Stimulated activated CD8-positive, alpha-beta memory T cell treated with anti-CD3 and anti-CD28 coated beads, Interleukin-4, amount 100 ng/mL, for 48 hours (primary cell): Measurements from ENCODE around the gene TBL1XR1.

Experiments
- DNase-seq: peaks from one replicate; pipeline ENCODE4 v3.0.0-alpha.2; 2020

The TBL1XR1 gene

DNA sequence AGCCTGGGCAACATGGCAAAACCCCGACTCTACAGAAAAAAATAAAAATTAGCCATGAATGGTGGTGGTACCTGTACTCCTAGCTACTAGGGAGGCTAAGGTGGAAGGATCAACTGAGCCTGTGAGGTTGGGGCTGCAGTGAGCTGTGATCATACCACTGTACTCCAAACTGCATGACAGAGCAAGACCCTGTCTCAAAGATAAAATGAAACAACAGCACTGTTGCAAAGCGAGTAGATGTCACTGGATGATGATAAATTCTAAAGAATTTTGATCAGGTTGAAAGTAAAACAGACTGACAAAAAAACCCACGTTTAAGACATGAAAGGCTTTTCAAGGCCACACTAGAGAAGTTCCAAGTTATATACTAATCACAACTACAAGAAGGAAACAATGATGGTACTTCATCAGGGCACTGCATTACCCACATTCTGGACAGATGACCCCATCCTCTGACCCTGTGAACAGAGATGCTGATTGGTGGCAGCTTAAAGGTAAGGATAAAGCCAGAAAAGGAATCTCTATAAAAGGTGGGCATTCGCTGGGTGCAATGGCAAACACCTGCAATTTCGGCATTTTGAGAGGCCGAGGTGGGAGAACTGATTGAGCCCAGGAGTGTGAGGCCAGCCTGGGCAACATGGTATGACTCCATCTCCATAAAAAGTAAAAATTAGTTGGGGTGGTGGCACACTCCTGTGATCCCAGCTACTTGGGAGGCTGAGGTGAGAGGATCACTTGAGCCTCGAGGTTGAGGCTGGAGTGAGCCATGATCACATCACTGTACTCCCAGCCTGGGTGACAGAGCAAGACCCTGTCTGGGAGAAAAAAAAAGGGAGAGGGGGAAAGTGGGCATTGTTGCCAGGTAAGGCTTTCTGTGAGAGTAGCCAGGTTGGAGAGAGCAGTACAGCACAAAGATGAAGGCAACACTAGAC lies 59.2 kb downstream of the TBL1XR1 start:
- DNase-seq: no peak

- no peak for DNase-seq
These were observed 60.5 kb downstream of the TBL1XR1 start for GRCh38 chr3:177136741-177137140.

DNA sequence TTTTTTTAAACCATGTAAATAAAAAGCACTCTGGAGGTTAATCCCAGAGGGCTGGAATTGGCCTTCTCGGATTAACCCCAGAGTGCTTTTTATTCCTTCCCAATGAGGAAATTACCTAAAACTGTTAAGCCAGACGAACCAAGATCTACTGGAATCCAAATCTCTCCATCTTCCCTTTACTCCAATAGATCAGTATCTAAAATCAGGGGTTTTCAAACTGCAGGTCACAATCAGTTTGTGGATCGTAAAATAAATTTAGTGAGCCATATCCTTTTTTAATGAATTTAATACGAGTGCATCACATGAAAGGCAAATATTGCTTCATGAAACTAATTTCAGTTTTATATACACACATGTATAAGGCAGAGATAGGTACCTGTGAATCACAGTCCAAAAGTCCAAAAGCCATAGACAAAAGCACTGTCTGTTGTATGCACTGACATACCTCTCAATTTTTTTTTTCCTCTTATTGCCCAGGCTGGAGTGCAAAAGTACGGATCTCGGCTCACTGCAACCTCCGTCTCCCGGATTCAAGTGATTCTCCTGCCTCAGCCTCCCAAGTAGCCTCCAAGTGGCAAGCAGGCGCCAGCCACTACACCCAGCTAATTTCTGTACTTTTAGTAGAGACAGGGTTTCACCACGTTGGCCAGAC lies 61.3 kb downstream of the TBL1XR1 start:
- DNase-seq: no peak

DNA sequence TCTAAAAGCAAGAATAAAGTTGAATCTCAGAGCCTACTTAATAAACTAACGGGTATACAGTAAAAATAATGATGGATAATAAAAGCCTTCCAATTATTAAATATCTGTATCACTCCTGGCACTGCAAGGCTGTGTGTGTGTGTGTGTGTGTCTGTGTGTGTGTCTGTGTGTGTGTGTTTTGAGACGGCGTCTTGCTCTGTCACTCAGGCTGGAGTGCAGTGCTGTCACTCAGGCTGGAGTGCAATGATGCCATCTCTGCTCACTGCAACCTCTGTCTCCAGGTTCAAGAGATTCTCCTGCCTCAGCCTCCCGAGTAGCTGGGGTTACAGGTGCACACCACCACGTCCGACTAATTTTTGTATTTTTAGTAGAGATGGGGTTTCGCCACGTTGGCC lies 62.5 kb downstream of the TBL1XR1 start:
- DNase-seq: no peak

DNA sequence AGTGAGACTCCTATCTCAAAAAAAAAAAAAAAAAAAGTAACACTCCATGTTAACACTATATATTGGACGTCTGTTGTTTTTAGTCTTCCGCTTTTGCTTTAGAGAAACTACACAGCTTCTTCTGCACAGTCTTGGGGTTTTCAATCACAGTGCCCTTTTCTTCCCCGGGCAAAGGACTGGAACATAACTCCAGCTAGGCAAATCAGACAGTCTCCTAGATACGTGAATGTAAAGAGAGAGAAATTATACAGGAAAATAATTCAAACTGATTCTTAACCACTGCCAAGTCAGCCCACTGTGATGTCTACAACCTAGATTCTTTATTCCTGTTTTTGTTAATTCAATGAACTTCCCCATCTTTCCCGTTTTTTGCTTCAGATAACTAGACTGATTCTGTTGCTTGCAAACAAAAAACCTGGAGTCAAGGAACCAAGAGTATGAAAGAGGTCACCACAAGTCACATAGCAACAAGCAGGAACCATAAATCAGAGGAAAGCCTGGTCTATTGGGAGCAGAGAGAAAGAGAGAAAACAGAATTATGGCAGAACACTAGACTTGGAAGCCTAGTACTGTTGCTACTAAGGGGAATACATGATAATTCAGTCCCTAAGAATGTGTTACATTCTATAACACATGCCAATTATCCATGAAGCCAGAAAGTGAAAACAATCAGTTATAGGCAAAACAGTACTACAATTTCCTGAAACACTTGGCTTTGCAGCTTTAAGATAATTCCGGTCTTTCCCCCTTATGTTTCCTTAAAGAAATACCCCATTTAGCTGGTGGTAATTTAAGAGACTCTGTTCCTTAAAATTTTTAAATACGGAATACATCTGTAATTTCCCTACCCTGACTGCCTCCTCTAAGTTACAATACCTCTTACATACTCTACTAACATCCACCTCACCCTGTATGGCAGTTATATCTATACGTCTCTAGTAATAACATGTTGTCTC lies 63.1 kb downstream of the TBL1XR1 start:
- no peak for DNase-seq

DNA sequence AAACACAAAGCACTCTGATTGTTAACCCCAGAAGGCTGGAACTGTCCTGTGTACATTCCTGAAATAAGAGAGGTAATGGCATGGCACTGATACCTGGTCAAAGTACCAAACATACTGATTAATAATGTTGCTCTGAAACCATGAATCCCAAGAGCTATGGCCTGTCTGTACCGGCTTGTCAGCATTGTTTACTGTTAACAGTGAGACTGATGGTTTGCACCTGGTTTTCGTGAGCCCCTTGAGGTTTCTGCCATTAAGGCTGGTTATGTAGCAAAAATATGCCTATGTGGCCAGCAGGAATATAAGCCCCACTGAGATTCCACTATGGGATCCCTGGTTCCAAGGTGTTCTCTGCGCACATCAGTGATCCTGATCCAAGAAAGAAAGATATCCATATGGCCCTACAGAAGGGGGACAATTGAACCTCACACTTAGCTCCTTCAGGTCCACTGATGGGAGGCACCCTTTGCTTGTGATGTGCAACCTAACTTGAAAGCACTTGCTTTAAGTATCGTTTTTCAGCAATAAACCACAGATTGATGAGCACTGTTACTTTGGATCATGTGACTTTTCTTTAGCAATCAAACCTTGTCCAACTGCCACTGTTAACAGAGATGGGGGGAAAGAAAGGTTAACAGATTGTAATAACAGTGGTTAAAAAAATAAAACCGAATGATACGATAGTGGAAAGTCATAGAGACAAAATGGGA lies 65.2 kb downstream of the TBL1XR1 start:
- DNase-seq: no peak

GRCh38 chr3:177127008-177127407 lies 70.3 kb downstream of the TBL1XR1 start:
- no peak for DNase-seq

DNA sequence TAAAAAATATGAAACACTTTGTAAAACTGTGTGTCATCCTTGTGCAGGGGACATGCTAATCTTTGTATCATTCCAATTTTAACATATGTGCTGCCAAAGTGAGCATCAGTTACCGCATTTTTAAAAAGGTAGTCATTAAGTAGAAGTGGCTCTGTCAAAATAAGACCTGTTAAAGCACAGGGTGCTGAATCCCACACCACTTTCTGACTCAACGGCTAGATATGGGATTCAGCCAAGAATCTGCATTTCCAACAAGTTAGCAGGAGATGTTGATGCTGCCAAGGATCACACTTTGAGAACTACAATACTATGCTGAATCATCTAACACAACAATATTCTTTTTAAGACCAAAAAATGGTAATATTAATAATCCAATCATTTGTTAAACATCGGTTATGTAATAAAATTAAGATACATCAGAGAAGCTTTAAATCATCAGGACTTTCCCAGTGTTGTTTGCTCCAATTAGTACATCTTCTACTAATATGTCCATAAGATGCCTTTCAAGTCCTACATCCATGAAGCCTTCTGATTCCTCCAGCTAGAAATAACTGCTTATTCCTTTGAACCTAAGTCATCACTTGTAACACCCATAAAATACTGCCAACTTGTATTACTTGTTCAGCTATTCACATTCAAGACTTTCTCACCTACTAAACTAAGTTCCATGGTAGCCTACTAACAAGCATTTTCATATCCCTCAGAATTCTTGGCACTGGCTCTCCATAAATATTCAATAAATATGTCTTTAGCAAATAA lies 71.1 kb downstream of the TBL1XR1 start:
- no peak for DNase-seq

DNA sequence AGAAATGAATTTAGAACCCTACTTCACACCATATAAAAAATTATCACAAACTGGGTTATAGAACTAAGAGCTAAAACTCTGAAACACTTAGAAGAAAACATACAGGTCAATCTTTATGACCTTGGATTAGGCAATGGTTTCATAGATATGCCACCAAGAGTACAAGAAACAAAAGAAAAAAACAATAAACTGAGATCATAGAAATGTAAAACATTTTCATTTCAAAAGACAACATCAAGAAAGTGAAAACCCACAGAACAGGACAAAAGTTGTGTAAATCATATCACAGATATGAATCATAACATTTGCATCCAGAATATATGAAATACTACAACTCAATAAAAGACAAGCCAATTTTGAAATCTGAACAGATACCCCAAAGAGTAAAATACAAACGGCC lies 72.4 kb downstream of the TBL1XR1 start:
- no peak for DNase-seq

- no peak for DNase-seq
These were observed 73.5 kb downstream of the TBL1XR1 start for GRCh38 chr3:177123822-177124221.

GRCh38 chr3:177122183-177122856 lies 75.0 kb downstream of the TBL1XR1 start:
- no peak for DNase-seq

DNA sequence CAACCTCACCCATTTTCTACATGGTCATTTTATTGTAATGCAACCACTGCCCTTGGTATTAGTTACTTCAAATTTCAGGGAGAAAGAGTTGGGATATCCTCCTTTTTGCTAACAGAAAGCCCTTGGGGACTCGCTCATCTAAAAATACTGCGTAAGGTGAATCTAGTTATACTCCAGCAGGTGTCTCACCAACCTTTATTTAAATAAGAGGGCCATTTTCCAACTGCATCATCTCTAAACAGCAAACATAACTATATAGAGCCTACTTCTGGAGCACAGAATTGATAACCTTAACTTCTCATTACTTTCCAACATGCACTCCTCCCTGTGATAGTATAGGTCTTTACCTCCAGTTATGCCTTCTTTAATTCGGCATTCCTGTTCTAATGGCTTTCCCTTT lies 77.5 kb downstream of the TBL1XR1 start:
- no peak for DNase-seq

DNA sequence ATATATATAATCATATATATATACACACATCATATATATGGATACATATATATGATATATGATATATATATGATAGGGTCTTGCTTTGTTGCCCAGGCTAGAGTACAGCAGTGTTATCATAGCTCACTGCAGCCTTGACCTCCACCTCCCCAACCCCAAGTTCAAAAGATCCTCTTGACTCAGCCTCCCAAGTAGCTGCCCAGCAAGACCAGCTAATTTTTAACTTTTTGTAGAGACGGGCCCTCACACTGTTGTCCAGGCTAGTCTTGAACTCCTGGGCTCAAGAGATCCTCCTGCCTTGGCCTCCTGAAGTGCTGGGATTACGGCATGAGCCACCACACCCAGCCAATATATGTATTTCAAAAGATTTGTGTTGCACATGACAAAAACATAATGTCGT lies 83.0 kb downstream of the TBL1XR1 start:
- DNase-seq: no peak

- no peak for DNase-seq
These were observed 85.7 kb downstream of the TBL1XR1 start for GRCh38 chr3:177111541-177111949.

DNA sequence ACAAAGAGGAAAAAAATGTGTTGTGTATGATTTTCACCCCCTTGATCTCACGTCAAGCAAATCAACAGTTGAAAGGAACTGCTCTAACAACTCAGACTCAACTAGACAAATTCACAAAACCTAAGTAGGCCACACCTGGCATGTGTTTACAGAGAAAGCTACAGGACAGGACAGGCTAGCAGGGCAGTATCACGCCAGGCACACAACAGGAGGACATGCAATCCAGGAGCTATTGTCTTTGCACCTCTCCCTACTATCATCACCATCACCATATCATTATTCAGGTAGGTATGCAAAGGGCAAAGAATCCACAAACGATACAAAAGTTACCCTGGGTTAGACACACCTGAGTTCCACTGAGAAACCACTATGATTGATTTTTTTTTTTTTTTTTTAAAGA lies 86.4 kb downstream of the TBL1XR1 start:
- no peak for DNase-seq

- no peak for DNase-seq
These were observed 86.9 kb downstream of the TBL1XR1 start for GRCh38 chr3:177110386-177110785.

DNA sequence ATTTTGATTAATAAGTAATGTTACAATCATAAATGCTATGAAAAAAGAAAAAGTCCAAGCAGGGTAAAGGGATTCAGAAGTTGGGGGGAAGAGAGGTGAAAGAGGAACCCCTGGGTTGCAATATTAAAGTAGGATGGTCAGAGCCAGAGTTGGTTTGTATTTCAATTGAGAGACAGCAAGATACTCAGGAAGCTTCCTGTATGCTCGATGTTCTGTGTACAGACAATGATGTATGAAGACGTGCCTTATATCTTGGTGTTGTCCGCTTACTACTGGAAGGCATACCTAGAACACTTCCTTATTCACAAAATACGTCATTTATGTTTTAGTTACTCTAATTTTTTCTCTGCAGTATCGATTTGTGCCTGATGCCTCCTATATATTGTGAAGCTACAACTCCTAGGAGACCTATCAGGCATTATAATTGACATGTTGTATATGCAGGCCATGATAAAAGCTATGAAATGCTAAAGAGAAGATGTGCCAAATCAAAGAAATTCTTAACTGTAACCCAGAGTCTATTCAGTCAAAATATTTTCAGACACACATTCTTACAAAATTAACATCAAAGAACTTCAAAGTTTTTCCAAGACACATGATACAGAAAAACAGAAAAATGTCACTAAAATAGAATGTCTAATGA lies 87.5 kb downstream of the TBL1XR1 start:
- no peak for DNase-seq

DNA sequence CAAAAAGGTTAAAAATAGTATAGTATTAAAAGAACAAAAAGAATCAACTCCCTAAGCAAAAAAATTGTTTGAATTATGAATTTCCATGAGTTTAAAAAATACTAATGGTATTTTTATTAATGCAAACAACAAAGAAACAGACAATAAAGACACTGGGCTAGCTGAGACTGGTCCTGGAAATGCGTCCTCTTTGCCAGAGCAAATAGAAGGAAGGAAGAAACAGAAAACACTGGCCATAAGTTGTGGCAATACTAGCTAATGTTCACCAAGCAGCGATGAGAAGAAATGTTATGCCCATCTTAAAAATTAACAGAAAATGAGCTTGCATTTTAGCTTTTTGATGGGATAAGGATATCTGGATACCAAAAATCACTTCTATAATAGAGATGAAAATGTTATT lies 88.6 kb downstream of the TBL1XR1 start:
- DNase-seq: no peak

- DNase-seq: no peak
These were observed 89.6 kb downstream of the TBL1XR1 start for GRCh38 chr3:177107461-177108239.

DNA sequence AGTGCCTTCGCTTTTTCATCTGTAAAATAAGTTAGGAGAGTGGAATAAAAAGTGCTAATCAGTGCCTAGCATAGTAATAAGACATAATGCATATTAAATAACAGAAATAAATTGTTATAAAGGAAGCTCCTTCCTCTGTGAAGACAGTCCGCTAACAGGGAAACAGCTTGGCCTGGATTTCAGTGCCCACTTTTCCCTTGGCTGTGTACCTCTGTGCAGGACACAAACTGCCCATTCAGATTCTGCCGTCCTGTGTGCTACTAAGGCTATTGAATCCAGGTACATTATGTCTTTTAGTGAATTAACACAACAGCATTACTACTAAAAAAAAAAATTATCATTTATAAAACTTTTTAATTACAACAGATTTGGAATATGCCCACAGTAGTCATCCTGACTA lies 90.7 kb downstream of the TBL1XR1 start:
- DNase-seq: no peak
